Putamen (tissue), 1 donor: ENCODE results near the gene NRARP.

ENCODE experiments used
- DNase-seq: peaks from one replicate; pipeline ENCODE4 v3.0.0-alpha.2; 2016; ENCODE audit warnings: low spot score

Gene NRARP

GRCh38 chr9:137321726-137322361, 19.8 kb upstream of the NRARP start:
- DNase-seq: no peak

GRCh38 chr9:137320555-137321384, 18.7 kb upstream of the NRARP start:
- no peak for DNase-seq

GRCh38 chr9:137319739-137320551, 17.9 kb upstream of the NRARP start:
- no peak for DNase-seq

GRCh38 chr9:137319011-137319738, 17.1 kb upstream of the NRARP start:
- DNase-seq: no peak

GRCh38 chr9:137318602-137319001, 16.5 kb upstream of the NRARP start:
- no peak for DNase-seq

GRCh38 chr9:137317718-137318511, 15.8 kb upstream of the NRARP start:
- no peak for DNase-seq

GRCh38 chr9:137317021-137317717, 15.1 kb upstream of the NRARP start:
- no peak for DNase-seq

- DNase-seq: no peak
Observed at GRCh38 chr9:137316012-137316981, 14.2 kb upstream of the NRARP start.

- no peak for DNase-seq
Observed at GRCh38 chr9:137315581-137316011, 13.5 kb upstream of the NRARP start.

GRCh38 chr9:137314561-137315560, 12.8 kb upstream of the NRARP start:
- DNase-seq: no peak

GRCh38 chr9:137313956-137314560, 12.0 kb upstream of the NRARP start:
- DNase-seq: no peak

- no peak for DNase-seq
Observed at GRCh38 chr9:137313326-137313936, 11.4 kb upstream of the NRARP start.

- no peak for DNase-seq
Observed at GRCh38 chr9:137312852-137313325, 10.8 kb upstream of the NRARP start.

- no peak for DNase-seq
Observed at GRCh38 chr9:137311986-137312851, 10.1 kb upstream of the NRARP start.

GRCh38 chr9:137311171-137311985, 9.3 kb upstream of the NRARP start:
- no peak for DNase-seq
